HAP-1 (cell line): ENCODE data around the gene TSKU.
"Not testable (repeated sequence)": the region's sequence is repeated elsewhere in the genome, so short reads cannot be mapped to it uniquely, and the experiment has no call there.

Experiments
- DNase-seq, 2 experiments: peaks; one replicate each; pipeline ENCODE4 v3.0.0-alpha.2; 2016 to 2020; ENCODE audit warnings: low spot score in 2 of 2
- H3K27me3 ChIP-seq: fragments of 250-450 bp; sonication (Bioruptor Pico); 2 replicates; pipeline ENCODE4 v1.5.1; 2020; ENCODE audit warnings: low read depth, mild to moderate bottlenecking, moderate library complexity
- H3K36me3 ChIP-seq: fragments of 250-450 bp; sonication (Bioruptor Pico); replicated peaks from 2 replicates; pipeline ENCODE4 v1.5.1; 2020; ENCODE audit warnings: mild to moderate bottlenecking
- H3K4me1 ChIP-seq: fragments of 250-450 bp; sonication (Bioruptor Pico); 2 replicates; pipeline ENCODE4 v1.5.1; 2020; ENCODE audit warnings: mild to moderate bottlenecking
- H3K4me3 ChIP-seq: fragments of 250-450 bp; sonication (Bioruptor Pico); 2 replicates; pipeline ENCODE4 v1.5.1; 2020; ENCODE audit warnings: mild to moderate bottlenecking, moderate library complexity
- H3K9me3 ChIP-seq: fragments of 250-450 bp; sonication (Bioruptor Pico); 2 replicates; pipeline ENCODE4 v1.5.1; 2020; ENCODE audit warnings: mild to moderate bottlenecking, moderate library complexity
- in situ Hi-C: fragments of 300-500 bp; cut with MboI; formaldehyde crosslinking; loops from 3 replicates; pipeline ENCODE4 v1.14.3; 2020; ENCODE audit warnings: low sequenced_read_pairs, inconsistent platforms, mixed read lengths

The TSKU gene

DNA sequence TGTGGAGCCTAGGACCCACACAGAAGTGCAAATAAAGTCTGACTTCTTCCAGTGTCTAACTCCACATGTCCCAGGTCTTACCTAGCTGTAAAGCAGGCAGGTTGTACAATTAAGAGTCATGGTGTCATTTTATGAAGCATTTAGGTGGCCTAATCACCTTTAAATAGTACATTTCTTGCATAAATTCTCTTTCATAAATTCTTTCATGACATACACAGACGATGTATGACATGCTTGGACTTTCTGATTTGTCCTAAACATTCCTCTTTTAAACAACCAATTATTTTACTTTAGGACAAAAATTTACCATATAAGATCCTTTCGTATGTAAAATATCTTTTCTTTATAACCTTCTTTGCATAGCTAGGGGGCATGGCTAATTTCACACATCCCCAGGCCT, 31.3 kb downstream of the TSKU start:
- no peak for DNase-seq
- no peak overlapping the region for H3K4me3 ChIP-seq
- no peaks in the 10 kb centered on the region for H3K4me1 ChIP-seq
- H3K36me3 ChIP-seq, result no peaks in the 10 kb centered on the region
- no peaks in the 10 kb centered on the region for H3K27me3 ChIP-seq
- H3K9me3 ChIP-seq, result peaks cover 9% of the 10 kb centered on the region
- in situ Hi-C loops, result no loop called here

- peaks cover 11% of the 10 kb centered on the region for H3K9me3 ChIP-seq
- in situ Hi-C loops, H3K27me3 ChIP-seq, H3K4me1 ChIP-seq, H3K4me3 ChIP-seq, H3K36me3 ChIP-seq, DNase-seq: not testable (repeated sequence)
These were observed 32.5 kb downstream of the TSKU start for GRCh38 chr11:76815678-76816077.

DNA sequence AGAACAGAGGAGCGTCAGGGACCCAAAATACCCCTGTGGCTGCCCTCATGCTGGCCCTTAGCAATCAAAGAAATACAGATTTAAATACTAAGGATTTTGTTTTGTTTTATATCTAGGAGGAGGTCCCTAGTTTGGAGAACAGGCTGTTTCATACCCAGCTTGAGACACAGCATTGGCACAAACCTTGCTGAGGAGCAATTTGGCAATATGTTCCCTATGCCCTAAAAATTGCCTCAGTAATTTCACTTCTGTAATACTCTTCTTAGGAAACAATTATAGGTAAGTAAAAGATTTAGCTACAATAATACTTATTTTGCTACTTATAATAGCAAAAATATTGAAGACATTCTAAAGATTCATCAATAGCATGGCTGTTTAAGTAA, 37.0 kb downstream of the TSKU start:
- no peak overlapping the region for H3K4me3 ChIP-seq
- DNase-seq, result no peak
- in situ Hi-C loops, result no loop called here
- no peaks in the 10 kb centered on the region for H3K36me3 ChIP-seq
- H3K27me3 ChIP-seq, result no peaks in the 10 kb centered on the region
- H3K4me1 ChIP-seq, result no peaks in the 10 kb centered on the region
- H3K9me3 ChIP-seq, result peaks cover 6% of the 10 kb centered on the region

GRCh38 chr11:76821396-76821795, 38.2 kb downstream of the TSKU start:
- DNase-seq, H3K36me3 ChIP-seq, in situ Hi-C loops, H3K4me1 ChIP-seq, H3K9me3 ChIP-seq, H3K27me3 ChIP-seq, H3K4me3 ChIP-seq: not testable (repeated sequence)

GRCh38 chr11:76822406-76822805, 39.2 kb downstream of the TSKU start:
- H3K9me3 ChIP-seq, result 0 out of 2 replicates have a peak, but pooled peaks cover 2% of the 10 kb centered on the region
- in situ Hi-C loops, result no loop called here
- no peak overlapping the region for H3K4me3 ChIP-seq
- DNase-seq, result no peak
- no peaks in the 10 kb centered on the region for H3K36me3 ChIP-seq
- H3K4me1 ChIP-seq, result no peaks in the 10 kb centered on the region
- no peaks in the 10 kb centered on the region for H3K27me3 ChIP-seq

GRCh38 chr11:76823481-76824028, 40.4 kb downstream of the TSKU start:
- in situ Hi-C loops, result no loop called here

GRCh38 chr11:76824083-76824939, 41.2 kb downstream of the TSKU start:
- in situ Hi-C loops, result no loop called here
- H3K9me3 ChIP-seq, result 0 out of 2 replicates have a peak, but pooled peaks cover 2% of the 10 kb centered on the region

More at GRCh38 chr11:76823481-76824028, 40.4 kb downstream of the TSKU start:
- H3K9me3 ChIP-seq, result 0 out of 2 replicates have a peak, but pooled peaks cover 2% of the 10 kb centered on the region
- no peaks in the 10 kb centered on the region for H3K36me3 ChIP-seq
- H3K4me1 ChIP-seq, result no peaks in the 10 kb centered on the region
- no peaks in the 10 kb centered on the region for H3K27me3 ChIP-seq
- DNase-seq, result peak in 1 of 2 experiments; percentile 46
- no peak overlapping the region for H3K4me3 ChIP-seq

GRCh38 chr11:76824980-76825725, 42.0 kb downstream of the TSKU start:
- no peaks in the 10 kb centered on the region for H3K36me3 ChIP-seq
- no peak for DNase-seq
- H3K9me3 ChIP-seq, result 0 out of 2 replicates have a peak, but pooled peaks cover 2% of the 10 kb centered on the region
- in situ Hi-C loops, result no loop called here
- H3K4me1 ChIP-seq, result no peaks in the 10 kb centered on the region
- no peak overlapping the region for H3K4me3 ChIP-seq
- no peaks in the 10 kb centered on the region for H3K27me3 ChIP-seq

More at GRCh38 chr11:76824083-76824939, 41.2 kb downstream of the TSKU start:
- Histone ChIP-seq H3K27me3 (no peaks in the 10 kb centered on the region), H3K4me1 (no peaks in the 10 kb centered on the region), H3K4me3 (no peak overlapping the region), H3K36me3 (no peaks in the 10 kb centered on the region)
- no peak for DNase-seq

GRCh38 chr11:76825726-76826396, 42.7 kb downstream of the TSKU start:
- Histone ChIP-seq H3K4me3 (no peak overlapping the region), H3K36me3 (no peaks in the 10 kb centered on the region), H3K9me3 (no peaks in the 10 kb centered on the region), H3K4me1 (no peaks in the 10 kb centered on the region), H3K27me3 (no peaks in the 10 kb centered on the region)
- in situ Hi-C loops, result no loop called here
- no peak for DNase-seq

DNA sequence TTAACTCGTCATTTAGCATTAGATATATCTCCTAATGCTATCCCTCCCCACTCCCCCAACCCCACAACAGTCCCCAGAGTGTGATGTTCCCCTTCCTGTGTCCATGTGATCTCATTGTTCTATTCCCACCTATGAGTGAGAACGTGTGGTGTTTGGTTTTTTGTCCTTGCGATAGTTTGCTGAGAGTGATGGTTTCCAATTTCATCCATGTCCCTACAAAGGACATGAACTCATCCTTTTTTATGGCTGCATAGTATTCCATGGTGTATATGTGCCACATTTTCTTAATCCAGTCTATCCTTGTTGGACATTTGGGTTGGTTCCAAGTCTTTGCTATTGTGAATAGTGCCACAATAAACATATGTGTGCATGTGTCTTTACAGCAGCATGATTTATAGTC, 43.4 kb downstream of the TSKU start:
- H3K4me3 ChIP-seq, H3K27me3 ChIP-seq, in situ Hi-C loops, H3K4me1 ChIP-seq, H3K36me3 ChIP-seq, DNase-seq, H3K9me3 ChIP-seq: not testable (repeated sequence)

- H3K9me3 ChIP-seq, DNase-seq, H3K27me3 ChIP-seq, in situ Hi-C loops, H3K4me1 ChIP-seq, H3K4me3 ChIP-seq, H3K36me3 ChIP-seq: not testable (repeated sequence)
These were observed 43.8 kb downstream of the TSKU start for GRCh38 chr11:76827005-76827404.

GRCh38 chr11:76830639-76831327, 47.6 kb downstream of the TSKU start:
- no peaks in the 10 kb centered on the region for H3K9me3 ChIP-seq
- H3K36me3 ChIP-seq, result no peaks in the 10 kb centered on the region
- no peaks in the 10 kb centered on the region for H3K27me3 ChIP-seq
- DNase-seq, result no peak
- no peak overlapping the region for H3K4me3 ChIP-seq
- H3K4me1 ChIP-seq, result no peaks in the 10 kb centered on the region
- in situ Hi-C loops, result no loop called here

- Histone ChIP-seq H3K4me3 (no peak overlapping the region), H3K27me3 (no peaks in the 10 kb centered on the region), H3K36me3 (no peaks in the 10 kb centered on the region), H3K4me1 (no peaks in the 10 kb centered on the region), H3K9me3 (no peaks in the 10 kb centered on the region)
- in situ Hi-C loops, result no loop called here
- no peak for DNase-seq
These were observed 48.6 kb downstream of the TSKU start for GRCh38 chr11:76831686-76832310.
